SK-N-SH treated with all-trans-retinoic acid at 6 μM for 48 hours (cell line): ENCODE measurements around the gene RPS6KA2.

Source experiments
- CREB5 ChIP-seq: fragments of 250-450 bp; sonication (Bioruptor Pico); IDR thresholded peaks from 2 replicates; pipeline ENCODE4 v1.5.1; 2020; ENCODE audit warnings: low read depth, mild to moderate bottlenecking, moderate library complexity
- CSDC2 ChIP-seq: fragments of 250-450 bp; sonication (Bioruptor Pico); IDR thresholded peaks from 2 replicates; pipeline ENCODE4 v1.5.0; 2020; ENCODE audit warnings: mild to moderate bottlenecking, moderate library complexity
- CSRNP3 ChIP-seq: fragments of 250-450 bp; sonication (Bioruptor Pico); IDR thresholded peaks from 2 replicates; pipeline ENCODE4 v1.5.1; 2021; ENCODE audit warnings: mild to moderate bottlenecking, moderate library complexity
- ESRRG ChIP-seq: fragments of 250-450 bp; sonication (Bioruptor Pico); IDR thresholded peaks from 2 replicates; pipeline ENCODE4 v1.6.1; 2021; ENCODE audit warnings: mild to moderate bottlenecking
- GLIS3 ChIP-seq: fragments of 250-450 bp; sonication (Bioruptor Pico); IDR thresholded peaks from 2 replicates; pipeline ENCODE4 v1.5.0; 2020; ENCODE audit warnings: mild to moderate bottlenecking, moderate library complexity
- ISL1 ChIP-seq: fragments of 250-450 bp; sonication (Bioruptor Pico); IDR thresholded peaks from 2 replicates; pipeline ENCODE4 v2.1.2; 2022; ENCODE audit warnings: mild to moderate bottlenecking, moderate library complexity
- PATZ1 ChIP-seq: fragments of 250-450 bp; sonication (Bioruptor Pico); IDR thresholded peaks from 2 replicates; pipeline ENCODE4 v1.8.0; 2020; ENCODE audit warnings: mild to moderate bottlenecking, moderate library complexity, borderline replicate concordance
- POU6F1 ChIP-seq: fragments of 250-450 bp; sonication (Bioruptor Pico); IDR thresholded peaks from 2 replicates; pipeline ENCODE4 v1.8.0; 2021; ENCODE audit warnings: low read depth, mild to moderate bottlenecking, moderate library complexity, borderline replicate concordance
- RARB ChIP-seq: fragments of 250-450 bp; sonication (Bioruptor Pico); IDR thresholded peaks from 2 replicates; pipeline ENCODE4 v1.8.0; 2021; ENCODE audit warnings: mild to moderate bottlenecking, moderate library complexity
- ZC3H10 ChIP-seq: fragments of 250-450 bp; sonication (Bioruptor Pico); IDR thresholded peaks from 2 replicates; pipeline ENCODE4 v1.5.1; 2021; ENCODE audit warnings: mild to moderate bottlenecking, moderate library complexity
- ZFP3 ChIP-seq: fragments of 250-450 bp; sonication (Bioruptor Pico); IDR thresholded peaks from 2 replicates; pipeline ENCODE4 v1.5.0; 2020; ENCODE audit warnings: mild to moderate bottlenecking, moderate library complexity
- ZNF565 ChIP-seq: fragments of 450-650 bp; formaldehyde crosslinking; conservative IDR thresholded peaks from 2 replicates; pipeline ENCODE4 v1.5.0; 2020; ENCODE audit warnings: low read depth, mild to moderate bottlenecking, moderate library complexity
- ZNF8 ChIP-seq: fragments of 450-650 bp; formaldehyde crosslinking; IDR thresholded peaks from 2 replicates; pipeline ENCODE4 v1.5.0; 2020; ENCODE audit warnings: mild to moderate bottlenecking, moderate library complexity

GRCh38 chr6:166570929-166571713 lies 55.9 kb downstream of the RPS6KA2 start:
- TF ChIP-seq ZC3H10 (CRISPR knock-in tag) (no peak), PATZ1 (no peak), ZFP3 (CRISPR knock-in tag) (no peak), CSRNP3 (CRISPR knock-in tag) (no peak), ISL1 (CRISPR knock-in tag) (no peak), CSDC2 (CRISPR knock-in tag) (no peak), RARB (no peak), ESRRG (no peak), ZNF8 (CRISPR knock-in tag) (no peak), POU6F1 (no peak), CREB5 (CRISPR knock-in tag) (no peak), ZNF565 (CRISPR knock-in tag) (no peak), GLIS3 (CRISPR knock-in tag) (no peak)
